ENCODE data around the gene HTR3B.

- TF ChIP-seq, protein P1, sequence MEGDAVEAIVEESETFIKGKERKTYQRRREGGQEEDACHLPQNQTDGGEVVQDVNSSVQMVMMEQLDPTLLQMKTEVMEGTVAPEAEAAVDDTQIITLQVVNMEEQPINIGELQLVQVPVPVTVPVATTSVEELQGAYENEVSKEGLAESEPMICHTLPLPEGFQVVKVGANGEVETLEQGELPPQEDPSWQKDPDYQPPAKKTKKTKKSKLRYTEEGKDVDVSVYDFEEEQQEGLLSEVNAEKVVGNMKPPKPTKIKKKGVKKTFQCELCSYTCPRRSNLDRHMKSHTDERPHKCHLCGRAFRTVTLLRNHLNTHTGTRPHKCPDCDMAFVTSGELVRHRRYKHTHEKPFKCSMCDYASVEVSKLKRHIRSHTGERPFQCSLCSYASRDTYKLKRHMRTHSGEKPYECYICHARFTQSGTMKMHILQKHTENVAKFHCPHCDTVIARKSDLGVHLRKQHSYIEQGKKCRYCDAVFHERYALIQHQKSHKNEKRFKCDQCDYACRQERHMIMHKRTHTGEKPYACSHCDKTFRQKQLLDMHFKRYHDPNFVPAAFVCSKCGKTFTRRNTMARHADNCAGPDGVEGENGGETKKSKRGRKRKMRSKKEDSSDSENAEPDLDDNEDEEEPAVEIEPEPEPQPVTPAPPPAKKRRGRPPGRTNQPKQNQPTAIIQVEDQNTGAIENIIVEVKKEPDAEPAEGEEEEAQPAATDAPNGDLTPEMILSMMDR (IDR thresholded peaks at IDR 0.05): no peak
- no peak for TF ChIP-seq EP300 (IDR thresholded peaks at IDR 0.05)
These were observed 73.1 kb downstream of the HTR3B start for GRCh38 chr11:113977701-113978100.
